Prostate gland (tissue), 2 donors: Measurements from ENCODE around the gene ATP6V0A4. TPM values are rescaled to one million over a fixed set of nuclear protein-coding genes. Genes with fewer than 3 reads are reported as not detected.
"Not testable (repeated sequence)": the region's sequence is repeated elsewhere in the genome, so short reads cannot be mapped to it uniquely, and the experiment has no call there.

ENCODE experiments used
- DNase-seq: peaks from one replicate; pipeline ENCODE4 v3.0.0-alpha.2; 2019; ENCODE audit warnings: low spot score
- H3K27ac ChIP-seq, 2 donors: fragments of 200-600 bp; sonication (generic); 2 replicates each; pipeline ENCODE4 v1.5.1; 2017 to 2019
- H3K27me3 ChIP-seq: fragments of 200-600 bp; sonication (generic); replicated peaks from 2 replicates; pipeline ENCODE4 v1.5.1; 2019; ENCODE audit not compliant: insufficient read depth
- H3K36me3 ChIP-seq, 2 donors: fragments of 200-600 bp; sonication (generic); 1 replicate in 1 of 2; 2 replicates in 1 of 2; pipeline versions ENCODE4 v1.5.1 to v1.8.1; 2017 to 2019
- H3K4me1 ChIP-seq: fragments of 200-600 bp; sonication (generic); replicated peaks from 2 replicates; pipeline ENCODE4 v1.5.1; 2019
- H3K4me3 ChIP-seq, 2 donors: fragments of 200-600 bp; sonication (generic); 2 replicates each; pipeline ENCODE4 v1.5.1; 2017 to 2019
- H3K9me3 ChIP-seq: fragments of 200-600 bp; sonication (generic); 2 replicates; pipeline ENCODE4 v1.5.1; 2017
- CTCF ChIP-seq, 4 experiments: fragments of 200-600 bp in 2 of 4; fragments of 450-650 bp in 2 of 4; sonication (generic) in 2 of 4; IDR thresholded peaks; 1 replicate in 3 of 4; 2 replicates in 1 of 4; pipeline ENCODE4 v1.5.1; 2016 to 2019; ENCODE audit warnings: antibody characterized with exemption in 4 of 4, mild to moderate bottlenecking in 2 of 4, moderate library complexity in 2 of 4
- POLR2A ChIP-seq: fragments of 450-650 bp; IDR thresholded peaks from one replicate; pipeline ENCODE4 v1.6.1; 2016; ENCODE audit warnings: antibody characterized with exemption, mild to moderate bottlenecking
- POLR2AphosphoS5 ChIP-seq: sonication (generic); formaldehyde crosslinking; IDR thresholded peaks from one replicate; pipeline ENCODE4 v1.6.1; 2017; ENCODE audit warnings: antibody characterized with exemption
- WGBS: methylation state at CpG from one replicate; pipeline ENCODE4 v1.1.5; 2018; 5-methylcytosine and 5-hydroxymethylcytosine counted together
- intact Hi-C: fragments of 100-400 bp; cut with DNase I; formaldehyde crosslinking; loops from one replicate; pipeline ENCODE4 v1.14.2; 2022
- total RNA-seq, 2 donors: library from RNA; depleted of rRNA; stranded (reverse); fragments of >200 nt; gene quantifications; one replicate each; pipeline ENCODE4 v1.1.0, GENCODE V29; 2016

ATP6V0A4 gene
- total RNA-seq, 2 donors from 2014 or later = 0.62 to 1.2 TPM

GRCh38 chr7:138695106-138695505, 102.9 kb downstream of the ATP6V0A4 start:
- intact Hi-C loops = no loop called here
- no peak overlapping the region for H3K27ac ChIP-seq
- H3K4me3 ChIP-seq = no peak overlapping the region
- no peaks in the 10 kb centered on the region for H3K4me1 ChIP-seq
- H3K9me3 ChIP-seq = no peaks in the 10 kb centered on the region
- 92% methylated on average over 4 of the region's 4 CpGs for WGBS
- DNase-seq = no peak
- no peaks in the 10 kb centered on the region for H3K36me3 ChIP-seq
- TF ChIP-seq CTCF (IDR thresholded peaks at IDR 0.05) (no peak), POLR2A (no peak), POLR2AphosphoS5 (no peak)
- H3K27me3 ChIP-seq = no peaks in the 10 kb centered on the region

GRCh38 chr7:138691178-138691577, 106.8 kb downstream of the ATP6V0A4 start:
- no peak for TF ChIP-seq POLR2AphosphoS5
- H3K9me3 ChIP-seq = no peaks in the 10 kb centered on the region
- no peaks in the 10 kb centered on the region for H3K36me3 ChIP-seq
- DNase-seq = no peak
- WGBS = 36% methylated on average over 5 of the region's 5 CpGs
- intact Hi-C loops = no loop called here
- no peaks in the 10 kb centered on the region for H3K4me1 ChIP-seq
- no peaks in the 10 kb centered on the region for H3K27me3 ChIP-seq
- no peak overlapping the region for H3K27ac ChIP-seq
- no peak overlapping the region for H3K4me3 ChIP-seq

GRCh38 chr7:138690495-138690894, 107.5 kb downstream of the ATP6V0A4 start:
- DNase-seq = no peak
- 94% methylated on average over 2 of the region's 2 CpGs for WGBS
- Histone ChIP-seq H3K27ac (no peak overlapping the region), H3K36me3 (no peaks in the 10 kb centered on the region), H3K4me1 (no peaks in the 10 kb centered on the region), H3K4me3 (no peak overlapping the region), H3K9me3 (no peaks in the 10 kb centered on the region), H3K27me3 (no peaks in the 10 kb centered on the region)
- TF ChIP-seq CTCF (IDR thresholded peaks at IDR 0.05) (no peak), POLR2AphosphoS5 (no peak), POLR2A (no peak)
- intact Hi-C loops = no loop called here

- H3K4me1 ChIP-seq, H3K36me3 ChIP-seq, H3K27me3 ChIP-seq, H3K4me3 ChIP-seq, intact Hi-C loops, H3K27ac ChIP-seq, DNase-seq, H3K9me3 ChIP-seq: not testable (repeated sequence)
- WGBS = 97% methylated on average over 6 of the region's 6 CpGs
These were observed 110.0 kb downstream of the ATP6V0A4 start for GRCh38 chr7:138688037-138688436.

GRCh38 chr7:138684340-138684739, 113.7 kb downstream of the ATP6V0A4 start:
- TF ChIP-seq POLR2AphosphoS5 = no peak
- TF ChIP-seq CTCF (IDR thresholded peaks at IDR 0.05) = no peak
- no peak for TF ChIP-seq POLR2A
- WGBS = 88% methylated on average over 3 of the region's 3 CpGs
- Histone ChIP-seq H3K27ac (no peak overlapping the region), H3K27me3 (no peaks in the 10 kb centered on the region), H3K9me3 (no peaks in the 10 kb centered on the region), H3K4me1 (no peaks in the 10 kb centered on the region), H3K4me3 (no peak overlapping the region), H3K36me3 (no peaks in the 10 kb centered on the region)
- DNase-seq = no peak
- intact Hi-C loops = no loop called here

GRCh38 chr7:138679793-138680192, 118.2 kb downstream of the ATP6V0A4 start:
- Histone ChIP-seq H3K27me3 (no peaks in the 10 kb centered on the region), H3K9me3 (no peaks in the 10 kb centered on the region), H3K4me3 (no peak overlapping the region), H3K36me3 (no peaks in the 10 kb centered on the region), H3K4me1 (no peaks in the 10 kb centered on the region), H3K27ac (no peak overlapping the region)
- TF ChIP-seq POLR2AphosphoS5 = no peak
- intact Hi-C loops = no loop called here
- no peak for DNase-seq
- WGBS = 52% methylated on average over 5 of the region's 5 CpGs
